ENCODE data around the gene KCTD10. TPM values are rescaled to one million over a fixed set of nuclear protein-coding genes. Genes with fewer than 3 reads are reported as not detected.

KCTD10 gene
- total and polyA plus RNA-seq, 9 of the 15 experiments (the other 6 are each of a cell fraction or from before 2014, with no cell fraction given): 1.9 to 37.5 (median 15.7) TPM

DNA sequence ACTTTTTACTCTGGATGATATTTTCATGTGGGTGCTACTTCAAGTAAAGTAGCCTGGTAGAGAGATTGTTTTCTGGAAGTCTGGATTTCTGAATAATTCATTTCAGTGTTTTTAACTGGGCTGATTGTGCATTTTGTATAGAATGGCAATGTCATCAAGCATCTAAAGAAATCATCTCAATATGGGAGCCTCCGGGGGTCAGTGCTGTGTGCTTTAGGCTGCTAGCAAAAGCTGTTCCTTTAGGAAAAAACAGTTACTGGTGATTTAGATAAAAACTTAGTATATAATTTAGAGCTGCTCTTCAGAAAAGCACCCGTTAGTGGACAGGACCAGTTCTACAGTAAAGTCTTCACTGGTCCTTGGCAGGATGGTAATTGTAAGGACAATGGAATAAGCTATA, 5.4 kb upstream of the KCTD10 start:
- Histone ChIP-seq H3K27me3 (ENCODE audit: control insufficient read depth in 2 of 2, insufficient read depth in 2 of 2, low read length in 2 of 2) (no peaks in the 10 kb centered on the region), H3K9ac (ENCODE audit: insufficient read depth in 1 of 2, low read depth in 2 of 2, low read length in 2 of 2) (no peak overlapping the region), H3K27ac (ENCODE audit: extremely low read depth, low read depth, low read length) (no peak overlapping the region), H3K4me1 (replicated peaks in 1 of 2; ENCODE audit: control insufficient read depth in 2 of 2, insufficient read depth in 2 of 2, low read length in 2 of 2) (peaks cover 3 to 4% of the 10 kb centered on the region in 2 experiments; a peak in 1 of 5 replicates), H3K9me1 (ENCODE audit: control insufficient read depth, insufficient read depth, low read length) (no peaks in the 10 kb centered on the region), H3K79me2 (ENCODE audit: control insufficient read depth, insufficient read depth, low read length) (peaks cover 17% of the 10 kb centered on the region), H3K4me3 (no peak overlapping the region), H3K9me3 (replicated peaks; ENCODE audit: control insufficient read depth, insufficient read depth, low read depth, low read length) (no peaks in the 10 kb centered on the region), H2AFZ (ENCODE audit: low read depth, low read length) (no peak overlapping the region), H4K20me1 (replicated peaks; ENCODE audit: control insufficient read depth, insufficient read depth, low read length) (no peaks in the 10 kb centered on the region), H3K36me3 (ENCODE audit: control insufficient read depth, insufficient read depth, low read length) (peaks cover 40% of the 10 kb centered on the region; the same call in 2 of the 3 replicates), H3K4me2 (ENCODE audit: insufficient read depth, low read length) (no peak overlapping the region)
- FAIRE-seq (no peak), ATAC-seq (no peak), DNase-seq (ENCODE audit: extremely low read depth in 1 of 4, low spot score in 3 of 4) (no peak)
- WGBS (ENCODE audit: insufficient coverage, low coverage, missing lambda C conversion rate): 56% methylated on average over 2 of the region's 2 CpGs
- TF ChIP-seq IRF9 (tag; IDR thresholded peaks at IDR 0.05) (no peak), ZNF165 (CRISPR knock-in tag; IDR thresholded peaks at IDR 0.05; ENCODE audit: borderline replicate concordance) (no peak), ILK (tag; IDR thresholded peaks at IDR 0.05; ENCODE audit: borderline replicate concordance, low read depth) (no peak), EHMT2 (IDR thresholded peaks at IDR 0.05) (no peak)
- TF ChIP-seq, protein P1, sequence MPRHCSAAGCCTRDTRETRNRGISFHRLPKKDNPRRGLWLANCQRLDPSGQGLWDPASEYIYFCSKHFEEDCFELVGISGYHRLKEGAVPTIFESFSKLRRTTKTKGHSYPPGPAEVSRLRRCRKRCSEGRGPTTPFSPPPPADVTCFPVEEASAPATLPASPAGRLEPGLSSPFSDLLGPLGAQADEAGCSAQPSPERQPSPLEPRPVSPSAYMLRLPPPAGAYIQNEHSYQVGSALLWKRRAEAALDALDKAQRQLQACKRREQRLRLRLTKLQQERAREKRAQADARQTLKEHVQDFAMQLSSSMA (CRISPR knock-in tag; IDR thresholded peaks at IDR 0.05): no peak
- ChIA-PET CTCF (ENCODE audit: low intra/inter-chr PET ratio) (no interaction called here), POLR2A (interaction anchor here (1.0 kb wide), 1 partner anchor 19 kb away, joined by 3 read pairs; no protein-coding TSS in a partner anchor)
- in situ Hi-C loops (cut with MboI) (no loop called here), intact Hi-C loops (cut with micrococcal nuclease) (no loop called here)
- no TSS peak for BruUV-seq (replicated peaks)
